Measurements from ENCODE around the gene ANK2. TPM values are rescaled to one million over a fixed set of nuclear protein-coding genes. Genes with fewer than 3 reads are reported as not detected.

The ANK2 gene
- total RNA-seq, 1 donor from 2014 or later: 77.8 TPM

DNA sequence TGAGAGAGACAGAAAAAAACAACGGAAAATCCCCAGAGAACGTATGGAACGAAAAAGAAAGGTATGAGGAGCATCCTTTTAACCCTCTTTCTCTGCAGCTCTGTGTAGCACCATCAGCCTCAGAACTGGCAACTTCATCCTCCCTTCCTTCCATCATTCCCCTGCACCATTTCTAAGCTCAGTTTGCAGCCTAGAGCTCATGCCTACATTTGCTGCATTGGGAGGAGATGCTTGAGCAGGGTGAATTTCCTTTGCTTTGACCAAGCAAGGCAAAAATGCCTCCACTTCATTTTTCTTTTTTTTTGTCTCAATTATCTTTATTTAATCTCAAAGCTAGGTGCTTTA lies 67.9 kb downstream of the ANK2 start:
- Histone ChIP-seq H3K4me2 (ENCODE audit: low read length) (no peak overlapping the region), H3K4me1 (ENCODE audit: insufficient read depth, low read length) (no peaks in the 10 kb centered on the region), H3K9me3 (ENCODE audit: insufficient read depth, low read depth, low read length) (no peaks in the 10 kb centered on the region), H3K4me3 (ENCODE audit: insufficient read depth, low read depth, low read length) (no peak overlapping the region), H2AFZ (ENCODE audit: low read depth, low read length) (no peak overlapping the region), H3K36me3 (ENCODE audit: insufficient read depth, low read length) (no peaks in the 10 kb centered on the region), H3K27me3 (ENCODE audit: insufficient read depth, low read length) (no peaks in the 10 kb centered on the region), H3K79me2 (ENCODE audit: insufficient read depth, low read length) (no peaks in the 10 kb centered on the region), H4K20me1 (ENCODE audit: insufficient read depth, low read length) (no peaks in the 10 kb centered on the region), H3K9ac (ENCODE audit: low read length) (no peak overlapping the region), H3K27ac (ENCODE audit: low read depth, low read length) (no peak overlapping the region)
- no peak for TF ChIP-seq EZH2 (IDR thresholded peaks at IDR 0.05; ENCODE audit: insufficient read depth, low read length)
- TF ChIP-seq, protein P1, sequence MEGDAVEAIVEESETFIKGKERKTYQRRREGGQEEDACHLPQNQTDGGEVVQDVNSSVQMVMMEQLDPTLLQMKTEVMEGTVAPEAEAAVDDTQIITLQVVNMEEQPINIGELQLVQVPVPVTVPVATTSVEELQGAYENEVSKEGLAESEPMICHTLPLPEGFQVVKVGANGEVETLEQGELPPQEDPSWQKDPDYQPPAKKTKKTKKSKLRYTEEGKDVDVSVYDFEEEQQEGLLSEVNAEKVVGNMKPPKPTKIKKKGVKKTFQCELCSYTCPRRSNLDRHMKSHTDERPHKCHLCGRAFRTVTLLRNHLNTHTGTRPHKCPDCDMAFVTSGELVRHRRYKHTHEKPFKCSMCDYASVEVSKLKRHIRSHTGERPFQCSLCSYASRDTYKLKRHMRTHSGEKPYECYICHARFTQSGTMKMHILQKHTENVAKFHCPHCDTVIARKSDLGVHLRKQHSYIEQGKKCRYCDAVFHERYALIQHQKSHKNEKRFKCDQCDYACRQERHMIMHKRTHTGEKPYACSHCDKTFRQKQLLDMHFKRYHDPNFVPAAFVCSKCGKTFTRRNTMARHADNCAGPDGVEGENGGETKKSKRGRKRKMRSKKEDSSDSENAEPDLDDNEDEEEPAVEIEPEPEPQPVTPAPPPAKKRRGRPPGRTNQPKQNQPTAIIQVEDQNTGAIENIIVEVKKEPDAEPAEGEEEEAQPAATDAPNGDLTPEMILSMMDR (IDR thresholded peaks at IDR 0.05; ENCODE audit: insufficient read depth, low read depth, low read length): no peak
- FAIRE-seq: no peak
- Mint-ChIP-seq H3K9me3 (ENCODE audit: unreplicated experiment) (no peaks in the 10 kb centered on the region), H3K27me3 (ENCODE audit: low read depth, unreplicated experiment) (no peaks in the 10 kb centered on the region), H3K4me1 (ENCODE audit: low read depth, unreplicated experiment) (peaks cover 11% of the 10 kb centered on the region), H3K36me3 (ENCODE audit: low read depth, unreplicated experiment) (peaks cover 4% of the 10 kb centered on the region), H3K4me3 (ENCODE audit: unreplicated experiment) (no peak overlapping the region), H3K27ac (ENCODE audit: unreplicated experiment) (no peak overlapping the region)
- no peak for DNase-seq (ENCODE audit: low read depth)

DNA sequence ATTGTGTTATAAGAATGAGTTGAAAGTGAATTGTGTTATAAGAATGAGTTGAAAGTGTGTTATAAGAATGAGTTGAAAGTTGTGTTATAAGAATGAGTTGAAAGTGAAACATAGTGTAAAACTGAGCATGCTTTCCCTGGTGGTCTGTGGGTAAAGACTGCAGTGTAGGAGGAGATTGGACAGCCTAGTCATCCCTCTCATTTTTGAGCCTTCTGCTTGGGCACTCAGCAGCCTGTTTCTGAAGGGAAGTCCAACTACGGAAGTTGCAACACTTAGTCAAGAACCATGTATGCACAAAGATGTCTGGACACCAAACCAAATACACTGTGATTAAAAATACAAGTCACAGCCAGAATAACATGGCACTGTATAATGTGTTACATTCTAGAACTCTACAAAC lies 72.6 kb downstream of the ANK2 start:
- no peaks in the 10 kb centered on the region for H3K27me3 ChIP-seq (ENCODE audit: insufficient read depth, low read length)
- H3K4me3 ChIP-seq (ENCODE audit: insufficient read depth, low read depth, low read length): no peak overlapping the region
- H3K9me3 Mint-ChIP-seq (ENCODE audit: unreplicated experiment): no peaks in the 10 kb centered on the region
- no peak overlapping the region for H3K4me2 ChIP-seq (ENCODE audit: low read length)
- H3K9me3 ChIP-seq (ENCODE audit: insufficient read depth, low read depth, low read length): no peaks in the 10 kb centered on the region
- no peak for DNase-seq (ENCODE audit: low read depth)
- H3K4me1 Mint-ChIP-seq (ENCODE audit: low read depth, unreplicated experiment): peaks cover 2% of the 10 kb centered on the region
- TF ChIP-seq, protein P1 (IDR thresholded peaks at IDR 0.05; ENCODE audit: insufficient read depth, low read depth, low read length): no peak
- TF ChIP-seq EZH2 (IDR thresholded peaks at IDR 0.05; ENCODE audit: insufficient read depth, low read length): no peak
- H3K27me3 Mint-ChIP-seq (ENCODE audit: low read depth, unreplicated experiment): no peaks in the 10 kb centered on the region
- H3K36me3 Mint-ChIP-seq (ENCODE audit: low read depth, unreplicated experiment): peaks cover 2% of the 10 kb centered on the region
- H3K36me3 ChIP-seq (ENCODE audit: insufficient read depth, low read length): no peaks in the 10 kb centered on the region
- no peak overlapping the region for H3K4me3 Mint-ChIP-seq (ENCODE audit: unreplicated experiment)
- H3K4me1 ChIP-seq (ENCODE audit: insufficient read depth, low read length): no peaks in the 10 kb centered on the region
- no peaks in the 10 kb centered on the region for H3K79me2 ChIP-seq (ENCODE audit: insufficient read depth, low read length)
- no peak for FAIRE-seq
- H3K27ac Mint-ChIP-seq (ENCODE audit: unreplicated experiment): no peak overlapping the region
- no peaks in the 10 kb centered on the region for H4K20me1 ChIP-seq (ENCODE audit: insufficient read depth, low read length)
- H2AFZ ChIP-seq (ENCODE audit: low read depth, low read length): no peak overlapping the region
- H3K9ac ChIP-seq (ENCODE audit: low read length): no peak overlapping the region
- H3K27ac ChIP-seq (ENCODE audit: low read depth, low read length): no peak overlapping the region

DNA sequence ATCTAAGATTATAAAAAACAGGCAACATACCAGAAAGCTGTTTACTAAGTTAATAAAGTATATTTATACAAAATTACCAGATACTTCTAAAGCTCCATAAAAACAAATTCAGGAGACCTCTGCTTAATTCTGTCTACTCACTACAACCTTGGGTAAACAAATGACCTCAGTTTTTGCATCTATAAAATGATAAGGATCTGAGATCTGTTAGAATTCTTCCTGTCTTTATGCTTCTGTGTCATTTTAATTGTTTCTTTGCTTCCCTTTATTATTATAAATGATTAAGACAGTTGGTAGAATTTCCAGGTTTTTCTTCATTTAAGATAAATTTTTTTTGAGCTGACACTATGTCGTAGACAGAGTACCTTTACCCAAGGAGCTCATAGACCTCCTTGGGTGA lies 76.0 kb downstream of the ANK2 start:
- DNase-seq (ENCODE audit: low read depth) (no peak), FAIRE-seq (no peak)
- Histone ChIP-seq H3K36me3 (ENCODE audit: insufficient read depth, low read length) (no peaks in the 10 kb centered on the region), H2AFZ (ENCODE audit: low read depth, low read length) (no peak overlapping the region), H3K79me2 (ENCODE audit: insufficient read depth, low read length) (no peaks in the 10 kb centered on the region), H4K20me1 (ENCODE audit: insufficient read depth, low read length) (no peaks in the 10 kb centered on the region), H3K27ac (ENCODE audit: low read depth, low read length) (no peak overlapping the region), H3K27me3 (ENCODE audit: insufficient read depth, low read length) (no peaks in the 10 kb centered on the region), H3K4me1 (ENCODE audit: insufficient read depth, low read length) (no peaks in the 10 kb centered on the region), H3K4me2 (ENCODE audit: low read length) (no peak overlapping the region), H3K4me3 (ENCODE audit: insufficient read depth, low read depth, low read length) (no peak overlapping the region), H3K9me3 (ENCODE audit: insufficient read depth, low read depth, low read length) (no peaks in the 10 kb centered on the region), H3K9ac (ENCODE audit: low read length) (no peak overlapping the region)
- H3K27ac Mint-ChIP-seq (ENCODE audit: unreplicated experiment): no peak overlapping the region
- H3K4me1 Mint-ChIP-seq (ENCODE audit: low read depth, unreplicated experiment): peaks cover 2% of the 10 kb centered on the region
- no peak overlapping the region for H3K4me3 Mint-ChIP-seq (ENCODE audit: unreplicated experiment)
- H3K36me3 Mint-ChIP-seq (ENCODE audit: low read depth, unreplicated experiment): no peaks in the 10 kb centered on the region
- H3K27me3 Mint-ChIP-seq (ENCODE audit: low read depth, unreplicated experiment): no peaks in the 10 kb centered on the region
- TF ChIP-seq, protein P1 (IDR thresholded peaks at IDR 0.05; ENCODE audit: insufficient read depth, low read depth, low read length): no peak
- no peak for TF ChIP-seq EZH2 (IDR thresholded peaks at IDR 0.05; ENCODE audit: insufficient read depth, low read length)
- H3K9me3 Mint-ChIP-seq (ENCODE audit: unreplicated experiment): no peaks in the 10 kb centered on the region

All from astrocyte (in vitro differentiated cells and primary cell).